ENCODE measurements around the gene MSH5.

GRCh38 chr6:31718265-31718664 lies 21.5 kb upstream of the MSH5 start:
- no peak for TF ChIP-seq CTCF (conservative IDR thresholded peaks at IDR 0.05)
- no peak for TF ChIP-seq ZFX (IDR thresholded peaks at IDR 0.05)

Data from C4-2B (cell line).